ENCODE measurements around the gene HDAC5. TPM values are rescaled to one million over a fixed set of nuclear protein-coding genes. Genes with fewer than 3 reads are reported as not detected.
"Not testable (repeated sequence)": the region's sequence is repeated elsewhere in the genome, so short reads cannot be mapped to it uniquely, and the experiment has no call there.

HDAC5 gene
- total RNA-seq, 1 donor from 2014 or later: 42.0 TPM

- Mint-ChIP-seq H3K36me3 (ENCODE audit: unreplicated experiment) (peaks cover 32% of the 10 kb centered on the region), H3K4me1 (ENCODE audit: unreplicated experiment) (peaks cover 24% of the 10 kb centered on the region), H3K27me3 (ENCODE audit: unreplicated experiment) (no peaks in the 10 kb centered on the region), H3K27ac (ENCODE audit: unreplicated experiment) (no peak overlapping the region), H3K9me3 (ENCODE audit: unreplicated experiment) (no peaks in the 10 kb centered on the region), H3K4me3 (ENCODE audit: unreplicated experiment) (no peak overlapping the region)
- no peak for TF ChIP-seq CTCF (IDR thresholded peaks at IDR 0.05)
- no peak for DNase-seq (ENCODE audit: extremely low spot score, unreplicated experiment)
Measured at GRCh38 chr17:44061446-44061845, 62.0 kb downstream of the HDAC5 start.

- peaks cover 31% of the 10 kb centered on the region for H3K36me3 Mint-ChIP-seq (ENCODE audit: unreplicated experiment)
- H3K9me3 Mint-ChIP-seq (ENCODE audit: unreplicated experiment): no peaks in the 10 kb centered on the region
- no peak overlapping the region for H3K4me3 Mint-ChIP-seq (ENCODE audit: unreplicated experiment)
- TF ChIP-seq CTCF (IDR thresholded peaks at IDR 0.05): no peak
- DNase-seq (ENCODE audit: extremely low spot score, unreplicated experiment): no peak
- peaks cover 16% of the 10 kb centered on the region for H3K4me1 Mint-ChIP-seq (ENCODE audit: unreplicated experiment)
- no peak overlapping the region for H3K27ac Mint-ChIP-seq (ENCODE audit: unreplicated experiment)
- no peaks in the 10 kb centered on the region for H3K27me3 Mint-ChIP-seq (ENCODE audit: unreplicated experiment)
Measured at GRCh38 chr17:44059101-44059892, 64.1 kb downstream of the HDAC5 start.

GRCh38 chr17:44053125-44053872 lies 70.1 kb downstream of the HDAC5 start:
- no peak for DNase-seq (ENCODE audit: extremely low spot score, unreplicated experiment)
- Mint-ChIP-seq H3K27me3 (ENCODE audit: unreplicated experiment) (no peaks in the 10 kb centered on the region), H3K9me3 (ENCODE audit: unreplicated experiment) (no peaks in the 10 kb centered on the region), H3K36me3 (ENCODE audit: unreplicated experiment) (peaks cover 22% of the 10 kb centered on the region), H3K4me1 (ENCODE audit: unreplicated experiment) (peaks cover 2% of the 10 kb centered on the region), H3K27ac (ENCODE audit: unreplicated experiment) (no peak overlapping the region), H3K4me3 (ENCODE audit: unreplicated experiment) (no peak overlapping the region)
- no peak for TF ChIP-seq CTCF (IDR thresholded peaks at IDR 0.05)

- H3K9me3 Mint-ChIP-seq (ENCODE audit: unreplicated experiment): no peaks in the 10 kb centered on the region
- no peak for TF ChIP-seq CTCF (IDR thresholded peaks at IDR 0.05)
- DNase-seq (ENCODE audit: extremely low spot score, unreplicated experiment): no peak
- no peaks in the 10 kb centered on the region for H3K27me3 Mint-ChIP-seq (ENCODE audit: unreplicated experiment)
- H3K27ac Mint-ChIP-seq (ENCODE audit: unreplicated experiment): no peak overlapping the region
- H3K4me3 Mint-ChIP-seq (ENCODE audit: unreplicated experiment): no peak overlapping the region
- peaks cover 2% of the 10 kb centered on the region for H3K4me1 Mint-ChIP-seq (ENCODE audit: unreplicated experiment)
- H3K36me3 Mint-ChIP-seq (ENCODE audit: unreplicated experiment): peaks cover 25% of the 10 kb centered on the region
Measured at GRCh38 chr17:44049294-44050060, 74.0 kb downstream of the HDAC5 start.

- peaks cover 19% of the 10 kb centered on the region for H3K36me3 Mint-ChIP-seq (ENCODE audit: unreplicated experiment)
Measured at GRCh38 chr17:44046893-44047292, 76.5 kb downstream of the HDAC5 start.

More at GRCh38 chr17:44046893-44047292, 76.5 kb downstream of the HDAC5 start:
- H3K9me3 Mint-ChIP-seq (ENCODE audit: unreplicated experiment); DNase-seq (ENCODE audit: extremely low spot score, unreplicated experiment); H3K4me1 Mint-ChIP-seq (ENCODE audit: unreplicated experiment); H3K4me3 Mint-ChIP-seq (ENCODE audit: unreplicated experiment); H3K27ac Mint-ChIP-seq (ENCODE audit: unreplicated experiment); H3K27me3 Mint-ChIP-seq (ENCODE audit: unreplicated experiment): not testable (repeated sequence)

Data from osteocyte (in vitro differentiated cells).